K562 (cell line): Measurements from ENCODE around the gene SPRED2.

Experiments
- CREB1 ChIP-seq, 2 experiments: sonication (generic) in 1 of 2; formaldehyde crosslinking in 1 of 2; IDR thresholded peaks; 2 replicates each; pipeline versions ENCODE4 v1.6.1 to v1.8.0; 2012 to 2022; ENCODE audit warnings: inconsistent platforms in 1 of 2, mild to moderate bottlenecking in 1 of 2, missing genetic modification reagents in 1 of 2, moderate library complexity in 1 of 2
- GATA2 ChIP-seq: sonication (generic); formaldehyde crosslinking; IDR thresholded peaks from 2 replicates; pipeline ENCODE4 v1.4.0; 2020; ENCODE audit warnings: mild to moderate bottlenecking, missing genetic modification reagents
- ZNF699 ChIP-seq: fragments of 250-450 bp; sonication (Bioruptor Pico); IDR thresholded peaks from 2 replicates; pipeline ENCODE4 v1.8.0; 2021; ENCODE audit warnings: mild to moderate bottlenecking, moderate library complexity; ENCODE audit not compliant: insufficient replicate concordance
- ZNF707 ChIP-seq: fragments of 250-450 bp; sonication (Bioruptor Pico); conservative IDR thresholded peaks from 2 replicates; pipeline ENCODE4 v1.8.0; 2022; ENCODE audit warnings: inconsistent platforms, mild to moderate bottlenecking, moderate library complexity

DNA sequence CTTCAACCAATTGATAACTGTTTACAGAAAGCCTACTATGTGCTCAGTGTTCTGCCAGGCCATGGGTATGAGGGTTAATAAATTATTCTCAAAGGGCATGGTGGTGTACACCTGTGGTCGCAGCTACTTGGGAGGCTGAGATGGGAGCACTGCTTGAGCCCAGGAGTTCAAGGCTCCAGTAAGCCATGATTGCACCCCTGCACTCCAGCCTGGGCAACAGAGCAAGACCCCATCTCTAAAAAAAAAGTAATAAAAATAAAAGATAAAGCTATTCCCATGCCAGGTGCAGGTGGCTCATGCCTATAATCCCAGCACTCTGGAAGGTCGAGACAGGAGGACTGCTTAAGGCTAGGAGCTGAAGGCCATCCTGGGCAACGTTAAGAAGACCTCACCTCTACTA is 8.0 kb downstream of the SPRED2 start:
- TF ChIP-seq ZNF699 (CRISPR knock-in tag) = no peak
- no peak for TF ChIP-seq CREB1 (IDR thresholded peaks at IDR 0.05)
- TF ChIP-seq CREB1 (CRISPR knock-in tag; IDR thresholded peaks at IDR 0.05) = no peak
- TF ChIP-seq ZNF707 (CRISPR knock-in tag) = no peak
- no peak for TF ChIP-seq GATA2 (CRISPR knock-in tag)
